PFSK-1 (cell line): ENCODE results near the gene PHF2.

ENCODE experiments used
- FOXP2 ChIP-seq: optimal IDR thresholded peaks from 2 replicates; pipeline ENCODE3; 2011; ENCODE audit warnings: borderline replicate concordance, control low read depth, inconsistent platforms; ENCODE audit not compliant: insufficient read depth; ENCODE audit errors: extremely low read length, extremely low read depth
- POLR2AphosphoS5 ChIP-seq: IDR thresholded peaks from 2 replicates; pipeline ENCODE4 v1.6.1; 2012; ENCODE audit warnings: low read depth, mild to moderate bottlenecking, control low read depth, low read length, moderate library complexity
- REST ChIP-seq, 2 experiments: IDR thresholded peaks; 2 replicates each; pipeline versions ENCODE4 v1.6.1 to v1.8.0; 2011 to 2012; ENCODE audit warnings: low read depth in 2 of 2, low read length in 2 of 2, control low read depth in 1 of 2, inconsistent platforms in 1 of 2, mild to moderate bottlenecking in 1 of 2, moderate library complexity in 1 of 2; ENCODE audit not compliant: insufficient read depth in 1 of 2
- SIN3A ChIP-seq: IDR thresholded peaks from 2 replicates; pipeline ENCODE4 v1.6.1; 2012; ENCODE audit warnings: mild to moderate bottlenecking, low read length, moderate library complexity, borderline replicate concordance; ENCODE audit not compliant: insufficient read depth
- TAF1 ChIP-seq: IDR thresholded peaks from 2 replicates; pipeline ENCODE4 v1.6.1; 2012; ENCODE audit warnings: low read length, control low read depth, borderline replicate concordance; ENCODE audit not compliant: insufficient read depth

Gene PHF2

DNA sequence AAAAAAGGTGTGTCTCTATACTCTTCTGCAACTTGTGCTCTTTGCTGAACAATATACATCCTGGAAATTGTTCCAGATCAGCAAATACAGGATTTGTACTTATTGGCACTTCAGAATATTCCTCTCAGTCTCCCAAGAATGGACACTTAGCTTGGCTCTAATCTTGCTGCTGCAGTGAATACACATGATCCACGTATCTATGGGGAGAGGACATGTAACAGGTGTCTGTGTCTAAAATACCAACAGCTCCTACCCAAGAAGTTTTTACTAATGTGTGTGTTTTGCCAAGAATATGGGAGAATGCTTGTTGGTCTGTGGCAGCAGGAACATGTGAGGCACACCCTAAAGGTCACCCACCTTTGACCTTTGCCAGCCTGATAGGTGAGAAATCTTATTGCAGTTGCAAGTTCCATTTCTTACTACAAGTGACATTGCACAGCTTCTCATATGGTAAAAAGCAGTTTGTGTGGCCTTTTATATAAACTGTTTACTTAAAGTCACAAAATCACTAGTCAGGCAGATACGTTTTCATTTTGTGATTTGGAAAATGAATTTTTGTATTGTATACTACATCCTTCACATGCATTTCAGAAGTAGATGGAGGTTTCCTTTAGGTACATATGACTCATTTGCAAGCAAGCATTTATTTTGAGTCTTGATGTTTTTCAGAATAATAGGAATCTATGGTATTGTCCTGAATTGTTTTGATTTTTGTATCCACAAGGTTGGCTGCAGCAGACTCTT lies 35.8 kb downstream of the PHF2 start:
- TF ChIP-seq POLR2AphosphoS5: no peak

- TF ChIP-seq SIN3A (no peak), REST (IDR thresholded peaks at IDR 0.05; ENCODE audit: insufficient read depth in 1 of 2, low read depth in 2 of 2, low read length in 2 of 2) (no peak), TAF1 (no peak), FOXP2 (no peak), POLR2AphosphoS5 (no peak)
These were observed 36.4 kb downstream of the PHF2 start for GRCh38 chr9:93612796-93613154.

DNA sequence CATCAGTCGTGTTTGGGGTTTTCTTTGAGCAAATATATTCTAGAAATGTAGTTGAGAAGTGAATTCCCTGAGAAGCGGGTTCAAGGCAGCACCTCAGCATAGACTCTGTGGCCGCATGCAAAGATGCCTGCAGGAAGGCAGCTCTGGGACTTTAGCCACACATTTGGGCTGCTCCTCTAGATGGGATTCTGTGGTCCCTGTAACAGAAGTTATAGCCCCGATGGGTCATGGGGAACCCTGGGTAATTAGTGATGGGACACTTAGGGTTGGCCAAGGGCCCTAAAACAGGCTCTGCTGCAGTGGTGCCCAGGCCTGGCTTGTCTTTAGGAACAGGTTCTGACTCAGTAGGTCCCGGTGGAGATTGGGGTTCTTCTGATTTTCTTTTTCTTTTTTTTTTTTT lies 36.8 kb downstream of the PHF2 start:
- TF ChIP-seq POLR2AphosphoS5: no peak

DNA sequence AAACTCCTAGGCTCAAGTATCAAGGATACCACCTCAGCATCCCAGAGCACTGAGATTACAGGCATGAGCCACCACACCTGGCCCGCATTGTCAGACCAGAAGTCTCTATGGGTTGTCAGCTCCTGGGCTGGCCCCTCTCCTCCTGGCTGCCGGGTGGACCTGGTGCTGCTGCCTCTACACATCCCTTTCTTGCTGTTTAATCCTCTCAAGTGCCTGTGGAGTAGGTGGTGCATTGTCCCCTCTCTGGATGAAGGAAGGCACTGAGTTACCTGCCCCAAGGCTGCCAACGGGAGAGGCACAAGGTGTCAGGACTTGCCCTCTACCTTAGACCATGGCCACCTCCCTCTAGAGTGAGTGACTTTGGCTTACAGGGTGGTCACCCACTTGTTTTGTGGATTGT lies 37.4 kb downstream of the PHF2 start:
- TF ChIP-seq TAF1 (no peak), FOXP2 (no peak), POLR2AphosphoS5 (no peak), SIN3A (no peak), REST (IDR thresholded peaks at IDR 0.05; ENCODE audit: insufficient read depth in 1 of 2, low read depth in 2 of 2, low read length in 2 of 2) (no peak)

GRCh38 chr9:93614830-93615468 lies 38.6 kb downstream of the PHF2 start:
- TF ChIP-seq REST (IDR thresholded peaks at IDR 0.05; ENCODE audit: insufficient read depth in 1 of 2, low read depth in 2 of 2, low read length in 2 of 2) (no peak), FOXP2 (no peak), SIN3A (no peak)

DNA sequence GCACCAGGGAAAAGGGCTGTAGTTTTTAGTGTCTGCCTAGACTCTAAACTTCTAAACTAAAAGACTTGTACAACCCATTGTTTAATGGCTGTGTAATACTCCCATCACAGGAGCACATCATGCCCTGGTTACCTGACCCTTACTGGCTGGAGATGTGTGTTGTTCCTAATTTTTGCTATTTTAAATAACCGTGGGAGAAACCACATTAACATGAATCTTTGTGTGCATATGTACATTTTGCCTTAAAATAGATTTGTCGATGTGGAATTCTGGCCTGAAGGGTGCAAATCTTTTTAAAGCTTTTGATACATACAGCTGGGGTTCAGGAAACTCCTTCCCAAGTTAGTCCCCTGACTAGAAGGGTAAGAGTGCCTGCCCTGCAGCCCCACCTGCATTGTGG lies 39.7 kb downstream of the PHF2 start:
- TF ChIP-seq TAF1 (no peak), SIN3A (no peak), FOXP2 (no peak)

DNA sequence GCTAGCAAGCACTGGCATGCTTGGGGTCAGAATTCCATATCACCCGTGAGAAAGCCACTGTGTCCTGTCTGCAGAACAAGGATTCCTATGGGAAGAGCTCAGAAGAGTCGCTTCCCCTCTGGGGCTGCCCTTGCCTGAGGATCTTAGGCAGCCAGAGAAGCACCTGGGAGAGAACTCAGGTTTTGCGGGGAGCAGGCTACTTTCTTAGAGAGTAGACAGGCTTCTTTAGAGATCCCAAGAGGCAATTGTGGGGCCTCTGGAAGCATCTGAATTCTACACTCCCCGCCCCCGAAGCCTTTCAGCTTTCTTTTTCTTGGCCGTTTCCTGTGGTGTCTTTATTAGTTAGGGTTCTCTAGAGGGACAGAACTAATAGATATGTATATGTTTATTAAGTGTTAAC lies 40.9 kb downstream of the PHF2 start:
- TF ChIP-seq TAF1 (no peak), FOXP2 (no peak), SIN3A (no peak), REST (IDR thresholded peaks at IDR 0.05; ENCODE audit: insufficient read depth in 1 of 2, low read depth in 2 of 2, low read length in 2 of 2) (no peak), POLR2AphosphoS5 (no peak)
